GM18861 (cell line): Measurements from ENCODE around the gene USP4.

Source experiments
- ATAC-seq: cut with Tn5 transposase; IDR thresholded peaks from one replicate; pipeline ENCODE4 v1.9.1; 2021; ENCODE audit not compliant: unreplicated experiment

Gene USP4

GRCh38 chr3:49296781-49297411 lies 43.0 kb downstream of the USP4 start:
- ATAC-seq: no peak

DNA sequence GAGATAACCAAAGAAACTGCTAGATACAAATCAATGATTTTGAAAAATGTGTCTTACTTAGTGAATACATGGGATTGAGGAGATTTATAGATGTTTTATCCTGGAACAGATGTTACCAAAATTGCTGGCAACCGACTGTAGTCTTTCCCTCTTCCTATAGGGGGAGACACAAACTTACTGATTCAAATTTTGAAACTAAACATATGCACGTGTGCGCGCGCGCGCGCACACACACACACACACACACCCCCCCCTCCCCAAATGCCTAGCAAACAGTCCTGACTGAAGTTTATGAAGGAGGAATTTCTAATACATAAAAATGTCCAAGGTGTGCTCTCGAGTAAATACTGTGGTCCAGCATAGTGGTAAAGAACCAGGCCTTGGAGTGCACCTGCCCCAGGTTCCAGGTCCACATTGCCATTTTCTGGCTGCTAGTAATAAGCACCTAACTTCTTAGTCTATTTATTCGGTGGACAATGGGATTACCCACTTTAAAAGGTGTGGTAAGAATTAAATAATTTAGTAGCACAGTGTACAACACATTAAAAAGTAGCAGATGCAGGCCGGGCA lies 44.3 kb downstream of the USP4 start:
- ATAC-seq: no peak

- ATAC-seq: no peak
These were observed 45.5 kb downstream of the USP4 start for GRCh38 chr3:49294343-49294742.

DNA sequence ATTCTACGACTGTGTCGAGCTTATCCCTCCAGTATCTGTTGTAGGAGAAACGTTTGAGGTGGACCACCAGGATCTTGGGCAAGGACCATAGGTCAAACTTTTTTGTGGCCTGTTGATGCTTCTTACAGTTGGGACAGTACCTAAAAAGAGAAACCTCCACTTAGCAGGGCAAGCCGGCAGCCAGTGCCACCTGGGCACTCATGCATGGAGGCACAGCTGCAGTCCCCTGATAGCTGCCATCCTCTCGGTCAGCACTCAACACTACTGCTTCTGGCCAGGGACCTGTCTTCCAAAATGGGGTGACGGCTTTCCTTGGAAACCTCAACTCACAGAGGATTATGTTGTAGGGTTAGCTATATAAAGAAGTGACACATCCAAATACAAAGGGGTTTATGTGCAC lies 55.9 kb downstream of the USP4 start:
- ATAC-seq: no peak

DNA sequence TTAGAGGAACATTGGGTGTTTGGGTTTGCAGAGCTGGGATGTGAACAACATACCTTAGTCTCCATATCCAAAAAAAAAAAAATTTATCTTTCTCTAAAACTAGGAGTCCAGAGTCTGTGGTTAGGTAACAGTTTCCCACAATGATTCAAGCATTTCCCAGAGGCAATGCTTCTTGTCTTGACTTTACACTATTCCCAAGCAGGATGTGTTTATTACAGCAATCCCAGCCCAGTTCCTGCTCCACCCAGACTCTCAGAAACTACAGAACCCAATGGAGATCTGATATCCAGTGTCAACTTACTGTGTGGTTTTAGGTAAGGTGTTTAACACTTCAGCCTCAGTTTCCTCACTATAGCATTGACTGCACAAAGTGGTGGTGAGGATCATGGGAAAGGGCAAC lies 60.5 kb downstream of the USP4 start:
- no peak for ATAC-seq

DNA sequence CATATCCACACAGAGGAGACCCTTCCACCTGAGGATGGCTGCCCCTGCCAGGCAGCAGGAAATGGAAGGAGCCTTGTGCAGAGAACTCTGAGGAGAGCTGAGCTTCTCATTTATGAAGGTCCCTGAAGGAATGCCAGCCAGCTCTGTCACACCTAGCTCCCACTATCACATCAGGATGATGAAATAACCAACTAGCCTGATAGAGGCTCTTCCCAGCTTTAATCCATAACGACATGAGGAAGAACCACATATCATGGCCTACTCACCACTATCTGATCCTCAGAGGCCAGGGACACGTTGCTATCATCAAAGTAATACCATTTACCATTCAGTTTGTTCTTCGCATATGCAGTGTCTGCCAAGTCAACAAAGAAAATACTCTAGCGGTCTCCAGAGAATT lies 61.3 kb downstream of the USP4 start:
- ATAC-seq: no peak

DNA sequence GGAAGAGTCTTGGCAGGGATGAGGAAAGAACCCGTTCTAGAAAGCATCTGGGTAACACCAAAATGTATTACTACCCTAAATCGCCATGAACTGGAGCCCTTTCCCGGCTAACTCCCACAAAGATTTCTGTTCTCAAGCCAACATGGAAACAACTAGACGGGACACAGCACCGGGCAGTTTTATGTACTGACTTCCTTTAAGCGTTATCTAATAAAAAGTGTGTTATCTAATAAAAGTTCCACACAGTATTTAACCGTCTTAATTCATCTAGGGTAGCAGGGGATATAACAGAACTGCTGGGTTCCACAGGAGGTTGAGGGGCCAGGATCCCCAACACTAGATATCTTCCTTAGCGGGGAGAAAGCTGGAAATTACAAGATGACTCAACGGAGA lies 62.5 kb downstream of the USP4 start:
- no peak for ATAC-seq

- ATAC-seq: no peak
These were observed 63.1 kb downstream of the USP4 start, which contains the start of gene C3orf62 for GRCh38 chr3:49276475-49277382. Gene C3orf62 (minus strand): TSS chr3:49277232. CDS start chr3:49276872, 360 bp downstream.

DNA sequence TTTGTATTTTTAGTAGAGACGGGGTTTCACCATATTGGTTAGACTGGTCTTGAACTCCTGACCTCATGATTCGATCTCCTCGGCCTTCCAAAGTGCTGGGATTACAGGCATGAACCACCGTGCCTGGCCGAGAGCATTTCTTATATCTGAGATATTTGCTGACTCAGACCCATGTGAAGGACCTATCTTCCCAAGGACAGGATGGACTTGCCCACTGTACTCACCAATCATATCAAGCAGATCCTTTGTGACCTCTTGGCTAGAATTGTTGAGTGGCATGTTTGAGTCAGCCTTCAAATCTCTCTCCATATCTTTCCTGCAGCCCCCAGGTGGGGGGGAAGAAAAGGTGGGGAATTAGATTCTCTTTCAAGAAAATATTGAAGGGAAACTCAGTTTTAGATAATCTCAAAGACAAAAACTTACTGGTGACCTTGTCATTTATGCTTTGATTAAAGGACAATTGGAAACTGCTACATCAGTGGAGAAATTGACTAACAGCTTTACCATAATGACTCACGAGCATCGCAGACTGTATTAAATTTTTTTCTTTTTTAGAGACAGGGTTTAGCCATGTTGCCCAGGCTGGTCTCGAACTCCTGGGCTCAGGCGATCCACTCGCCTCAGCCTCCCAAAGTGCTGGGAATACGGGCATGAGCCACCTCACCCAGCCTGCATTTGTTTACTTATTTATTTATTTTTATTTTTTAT lies 65.9 kb downstream of the USP4 start:
- no peak for ATAC-seq

DNA sequence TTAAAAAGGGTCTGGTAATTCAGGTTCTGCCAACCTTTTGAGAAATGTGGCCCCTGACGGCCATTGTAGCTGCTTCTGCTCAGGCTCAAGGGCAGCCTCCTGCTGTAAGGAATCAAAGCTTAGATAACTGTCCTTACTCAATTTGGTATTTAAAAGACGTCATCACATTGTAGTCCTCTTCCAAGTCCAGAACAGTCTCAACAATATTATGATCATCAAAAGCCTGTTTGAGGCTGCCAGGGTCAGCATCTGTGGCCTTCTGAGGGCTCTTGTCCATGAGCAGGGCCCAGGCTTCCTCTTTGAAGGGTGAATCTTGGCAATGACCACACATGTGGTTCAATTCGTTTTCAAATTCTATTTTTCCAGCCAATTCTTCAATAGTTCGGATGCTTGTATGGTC lies 68.8 kb downstream of the USP4 start:
- ATAC-seq: no peak

GRCh38 chr3:49270156-49270500 lies 69.7 kb downstream of the USP4 start:
- ATAC-seq: no peak

GRCh38 chr3:49269443-49270155 lies 70.3 kb downstream of the USP4 start:
- ATAC-seq: no peak

DNA sequence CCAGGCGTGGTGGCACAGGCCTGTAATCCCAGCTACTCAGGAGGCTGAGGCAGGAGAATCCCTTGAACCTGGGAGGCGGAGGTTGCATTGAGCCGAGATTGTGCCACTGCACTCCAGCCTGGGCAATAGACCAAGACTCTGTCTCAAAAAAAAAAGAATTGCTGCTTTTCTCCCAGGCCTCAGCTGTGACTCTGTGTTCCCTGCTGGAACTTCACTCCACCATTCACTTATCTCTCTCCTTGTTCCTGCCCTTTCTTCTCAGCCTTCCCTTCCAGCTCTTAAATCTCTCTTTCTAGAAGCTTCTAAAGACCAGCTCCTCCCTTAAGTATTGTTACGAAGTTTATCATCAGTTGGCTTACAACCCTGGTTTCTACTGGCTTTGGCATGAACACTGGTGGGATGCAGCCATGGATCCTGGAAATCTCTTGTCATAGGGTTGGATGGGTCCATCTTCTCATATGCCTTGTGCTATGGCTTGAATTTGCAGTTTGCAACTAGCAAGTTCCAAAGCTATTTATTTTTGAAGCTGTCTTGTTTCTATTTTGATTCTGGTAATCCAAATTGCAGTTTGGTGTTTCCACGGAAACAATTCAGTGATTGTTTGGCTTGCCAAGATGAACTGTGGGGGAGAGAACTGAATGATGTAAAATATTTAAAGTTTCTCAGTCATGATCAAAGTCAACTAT lies 73.3 kb downstream of the USP4 start:
- no peak for ATAC-seq

DNA sequence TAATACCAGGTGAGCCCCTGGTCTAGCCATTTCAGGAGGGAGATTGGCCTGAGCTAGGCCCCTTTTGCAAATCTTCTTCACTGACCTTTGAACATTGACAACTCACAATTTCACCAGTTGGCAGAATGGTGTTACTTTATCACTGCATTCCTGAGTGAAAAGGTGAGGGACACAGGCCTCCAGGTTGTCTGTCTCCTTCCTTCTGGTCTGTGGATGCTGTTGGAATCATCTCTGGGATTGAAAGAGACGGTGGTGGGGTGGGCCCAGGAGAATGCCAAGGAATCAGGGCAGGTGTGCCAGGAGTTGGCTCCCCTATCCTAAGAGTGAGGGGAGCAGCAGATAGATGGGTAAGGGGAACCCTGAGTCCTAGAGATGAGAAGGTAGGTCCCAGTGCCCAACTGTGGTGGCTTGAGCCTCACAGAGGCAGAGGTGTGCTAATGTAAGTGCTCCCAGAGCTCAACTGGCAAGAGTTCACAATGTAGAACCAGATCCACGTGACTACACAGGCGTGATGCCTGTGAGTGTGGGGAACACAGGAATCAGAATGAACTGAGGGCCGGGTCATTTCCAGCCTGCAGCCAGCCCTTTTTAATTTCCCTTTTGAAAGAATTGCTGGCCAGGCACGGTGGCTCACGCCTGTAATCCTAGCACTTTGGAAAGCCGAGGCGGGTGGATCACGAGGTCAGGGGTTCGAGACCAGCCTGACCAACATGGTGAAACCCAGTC lies 74.0 kb downstream of the USP4 start:
- no peak for ATAC-seq

- ATAC-seq: no peak
These were observed 76.5 kb downstream of the USP4 start for GRCh38 chr3:49263159-49263889.

GRCh38 chr3:49260806-49261324 lies 79.0 kb downstream of the USP4 start:
- ATAC-seq: no peak

DNA sequence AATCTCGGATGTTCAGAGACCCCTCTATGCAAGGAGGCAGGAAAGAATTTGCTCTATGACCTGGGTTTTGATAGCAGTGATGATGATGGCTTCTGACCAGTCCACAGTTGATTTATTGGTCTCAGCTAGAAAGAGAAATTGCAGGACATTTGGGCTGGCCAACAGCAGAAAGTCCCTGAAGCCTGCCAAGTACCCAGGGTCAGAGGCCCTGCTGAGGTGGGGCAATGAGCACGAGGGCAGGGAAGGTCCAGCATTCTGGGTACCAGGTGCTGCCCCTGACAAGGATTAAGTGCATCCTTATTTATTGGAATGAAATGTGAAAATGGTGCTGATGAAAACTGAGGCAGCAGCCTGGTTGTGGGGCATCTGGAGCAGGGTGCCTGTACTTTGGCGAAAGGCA lies 82.7 kb downstream of the USP4 start:
- no peak for ATAC-seq

- ATAC-seq: no peak
These were observed 83.9 kb downstream of the USP4 start for GRCh38 chr3:49255718-49256511.
